ENCODE measurements around the gene HIBCH. TPM values are rescaled to one million over a fixed set of nuclear protein-coding genes. Genes with fewer than 3 reads are reported as not detected.

Gene HIBCH
- total RNA-seq, 1 experiment from 2014 or later, result 24.7 TPM

- no peaks in the 10 kb centered on the region for H3K36me3 ChIP-seq (ENCODE audit: control insufficient read depth in 1 of 2, insufficient read depth in 2 of 2, low read length in 2 of 2)
- no peak overlapping the region for H3K4me3 ChIP-seq (replicated peaks in 1 of 2; ENCODE audit: low read depth in 1 of 2, low read length in 2 of 2)
- no peaks in the 10 kb centered on the region for H3K9me2 ChIP-seq (ENCODE audit: insufficient read depth)
- DNase-seq (ENCODE audit: low read depth, low spot score), result peak; percentile 56
- CTCF ChIA-PET, result interaction anchor here (0.9 to 1.8 kb wide), 11 partner anchors 8 to 617 kb away, joined by 3 to 9 read pairs (median 3); a partner anchor contains a TSS
- intact Hi-C loops (cut with micrococcal nuclease), result loop anchor here (1.0 kb wide), 1 partner anchor 189 kb away; no protein-coding TSS in a partner anchor
- H3K79me2 ChIP-seq (ENCODE audit: insufficient read depth, low read length), result 0 out of 2 replicates have a peak, but pooled peaks cover 6% of the 10 kb centered on the region
- POLR2A ChIA-PET, result no interaction called here
- peak overlapping the region; percentile 40 for H3K4me2 ChIP-seq (ENCODE audit: low read length)
- H2AFZ ChIP-seq (ENCODE audit: low read depth, low read length, poor library complexity, severe bottlenecking), result no peak overlapping the region
- ATAC-seq, result peak; percentile 93
- H3K27me3 ChIP-seq (ENCODE audit: insufficient read depth, low read length), result no peaks in the 10 kb centered on the region
- BruUV-seq (replicated peaks), result no TSS peak
- no peak overlapping the region for H3K9ac ChIP-seq (ENCODE audit: low read length)
- no peaks in the 10 kb centered on the region for H3K9me3 ChIP-seq (ENCODE audit: control insufficient read depth in 1 of 2, insufficient read depth in 1 of 2, low read depth in 1 of 2, low read length in 2 of 2)
- peaks cover 2 to 11% of the 10 kb centered on the region in 2 experiments; a peak in 3 of 4 replicates for H3K4me1 ChIP-seq (ENCODE audit: control insufficient read depth in 1 of 2, insufficient read depth in 2 of 2, low read length in 2 of 2)
- no peak overlapping the region for H3K27ac ChIP-seq (ENCODE audit: low read depth, low read length)
- TF ChIP-seq POLR2AphosphoS5 (IDR thresholded peaks at IDR 0.05; ENCODE audit: low read depth, low read length) (no peak), SRF (IDR thresholded peaks at IDR 0.05; ENCODE audit: low read depth) (peak; percentile 98), CEBPB (IDR thresholded peaks at IDR 0.05; ENCODE audit: low read depth) (no peak), RAD21 (IDR thresholded peaks at IDR 0.05; ENCODE audit: low read depth) (peak; percentile 71)
- TF ChIP-seq, protein P1, sequence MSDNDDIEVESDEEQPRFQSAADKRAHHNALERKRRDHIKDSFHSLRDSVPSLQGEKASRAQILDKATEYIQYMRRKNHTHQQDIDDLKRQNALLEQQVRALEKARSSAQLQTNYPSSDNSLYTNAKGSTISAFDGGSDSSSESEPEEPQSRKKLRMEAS (IDR thresholded peaks at IDR 0.05), result no peak
- TF ChIP-seq, protein P2, sequence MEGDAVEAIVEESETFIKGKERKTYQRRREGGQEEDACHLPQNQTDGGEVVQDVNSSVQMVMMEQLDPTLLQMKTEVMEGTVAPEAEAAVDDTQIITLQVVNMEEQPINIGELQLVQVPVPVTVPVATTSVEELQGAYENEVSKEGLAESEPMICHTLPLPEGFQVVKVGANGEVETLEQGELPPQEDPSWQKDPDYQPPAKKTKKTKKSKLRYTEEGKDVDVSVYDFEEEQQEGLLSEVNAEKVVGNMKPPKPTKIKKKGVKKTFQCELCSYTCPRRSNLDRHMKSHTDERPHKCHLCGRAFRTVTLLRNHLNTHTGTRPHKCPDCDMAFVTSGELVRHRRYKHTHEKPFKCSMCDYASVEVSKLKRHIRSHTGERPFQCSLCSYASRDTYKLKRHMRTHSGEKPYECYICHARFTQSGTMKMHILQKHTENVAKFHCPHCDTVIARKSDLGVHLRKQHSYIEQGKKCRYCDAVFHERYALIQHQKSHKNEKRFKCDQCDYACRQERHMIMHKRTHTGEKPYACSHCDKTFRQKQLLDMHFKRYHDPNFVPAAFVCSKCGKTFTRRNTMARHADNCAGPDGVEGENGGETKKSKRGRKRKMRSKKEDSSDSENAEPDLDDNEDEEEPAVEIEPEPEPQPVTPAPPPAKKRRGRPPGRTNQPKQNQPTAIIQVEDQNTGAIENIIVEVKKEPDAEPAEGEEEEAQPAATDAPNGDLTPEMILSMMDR (IDR thresholded peaks at IDR 0.05 in 2 of 3, conservative IDR thresholded peaks at IDR 0.05 in 1 of 3; ENCODE audit: borderline replicate concordance in 1 of 3, insufficient read depth in 1 of 3, low read depth in 2 of 3, low read length in 2 of 3), result peak; percentile 39 to 65 (median 50); a peak in 5 of 6 replicates
- no peaks in the 10 kb centered on the region for H4K20me1 ChIP-seq (ENCODE audit: insufficient read depth)
- RAD21 ChIA-PET (ENCODE audit: low non-redundant PET in 1 of 2, low total read pairs in 2 of 2, uncharacterized antibody in 2 of 2, unreplicated experiment in 2 of 2), result interaction anchor here in 1 of 2 experiments (0.5 to 0.9 kb wide), 2 partner anchors 21 to 97 kb away, joined by 3 to 5 read pairs; no protein-coding TSS in a partner anchor
Measured at GRCh38 chr2:190277234-190278112, 42.2 kb downstream of the HIBCH start.

Data from HCT116 (cell line).